NCI-H1436 (cell line): ENCODE results near the gene CCR5AS.
"Not testable (repeated sequence)": the region's sequence is repeated elsewhere in the genome, so short reads cannot be mapped to it uniquely, and the experiment has no call there.

Experiments used
- DNase-seq: peaks from one replicate; lab custom pipeline; 2025; lab: John Stamatoyannopoulos, UW

The CCR5AS gene

GRCh38 chr3:46402902-46403301 lies 4.0 kb downstream of the CCR5AS start:
- not testable (repeated sequence) for DNase-seq

- no peak for DNase-seq
Observed at GRCh38 chr3:46401579-46401978, 5.3 kb downstream of the CCR5AS start.

DNA sequence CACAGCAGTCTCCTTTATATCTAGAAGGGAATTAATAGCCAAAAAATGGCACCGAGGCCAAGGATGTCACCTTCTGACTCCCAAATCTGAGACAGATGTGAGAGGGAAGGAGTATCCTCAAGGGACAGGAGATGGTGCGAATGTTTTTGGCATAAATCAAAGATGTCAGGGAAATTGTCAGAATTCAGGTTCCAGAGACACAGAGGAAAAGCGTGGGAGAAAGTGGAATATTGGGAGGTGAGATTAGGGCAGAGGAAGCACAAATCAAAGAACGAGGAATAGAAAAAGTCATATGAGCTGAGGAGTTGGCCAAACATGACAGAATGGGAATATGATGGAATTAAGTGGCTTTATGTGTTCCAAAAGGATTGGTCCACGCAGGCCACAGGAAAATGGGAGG lies 6.0 kb downstream of the CCR5AS start:
- DNase-seq = no peak

DNA sequence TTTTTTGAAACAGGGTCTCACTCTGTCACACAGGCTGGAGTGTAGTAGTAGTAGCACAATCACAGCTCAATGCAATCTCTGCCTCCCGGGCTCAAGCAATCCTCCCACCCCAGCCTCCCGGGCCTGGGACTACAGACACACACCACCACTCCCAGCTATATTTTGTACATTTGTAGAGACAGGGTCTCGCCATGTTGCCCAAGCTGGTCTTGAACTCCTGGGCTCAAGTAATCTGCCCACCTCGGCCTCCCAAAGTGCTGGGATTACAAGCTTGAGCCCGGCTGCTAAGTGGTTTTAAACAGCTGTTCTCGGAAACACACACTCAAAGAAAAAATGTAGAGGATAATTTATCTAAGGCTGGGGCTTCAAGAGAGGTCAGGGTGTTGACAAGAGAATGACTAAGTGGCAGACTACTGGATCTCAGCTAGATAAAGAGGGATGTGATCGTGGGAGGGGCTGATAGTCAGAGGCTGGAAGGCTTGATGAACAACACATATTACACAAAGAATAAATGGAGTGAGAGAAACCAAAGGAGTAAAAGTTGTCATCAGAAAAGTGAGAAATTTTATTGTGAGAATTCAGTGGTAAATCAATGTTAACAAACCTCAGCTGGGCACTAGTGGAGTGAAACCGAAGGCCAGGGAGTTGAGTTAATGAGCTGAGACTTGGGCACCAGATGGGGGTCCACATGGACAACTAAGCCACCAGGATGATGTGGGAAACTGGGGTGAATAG lies 6.7 kb downstream of the CCR5AS start:
- no peak for DNase-seq

DNA sequence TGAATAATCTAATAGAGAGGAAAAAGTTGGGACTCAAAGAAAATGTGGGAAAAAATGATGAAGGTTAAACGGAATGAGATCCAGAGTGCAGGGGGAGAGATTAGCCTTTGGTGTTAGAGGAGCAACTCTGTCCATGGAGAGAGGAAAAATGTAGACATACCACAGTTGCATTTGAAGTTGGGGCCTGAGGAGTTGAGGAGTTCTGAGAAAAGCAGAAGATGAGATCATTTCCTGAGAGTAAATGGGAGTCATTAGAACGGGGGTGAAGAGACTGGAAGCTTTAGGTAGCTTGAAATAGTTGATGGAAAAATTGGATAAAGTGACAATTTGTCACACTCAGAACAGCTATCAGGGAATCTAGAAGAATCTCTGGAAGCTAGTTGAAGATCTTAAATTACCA lies 7.3 kb downstream of the CCR5AS start:
- DNase-seq = no peak

DNA sequence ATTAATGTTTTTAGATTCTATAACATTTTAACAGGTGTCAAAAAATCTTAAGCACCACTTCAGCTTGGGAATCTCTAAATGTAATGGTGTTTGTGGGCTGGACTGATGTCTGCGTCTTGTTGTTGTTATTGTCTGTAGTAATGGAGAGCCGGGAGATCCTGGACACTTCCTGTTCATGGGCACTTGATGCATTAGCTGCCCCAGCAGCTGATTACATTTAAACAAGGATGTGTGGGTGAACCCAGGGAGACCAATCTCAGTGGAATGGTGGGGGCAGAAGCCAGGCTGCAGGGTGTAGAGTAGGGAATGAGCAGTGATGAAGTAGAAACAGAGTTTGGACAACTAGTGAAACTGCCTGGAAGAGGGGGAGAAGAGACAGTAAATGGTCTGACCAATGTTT lies 7.8 kb downstream of the CCR5AS start:
- no peak for DNase-seq

DNA sequence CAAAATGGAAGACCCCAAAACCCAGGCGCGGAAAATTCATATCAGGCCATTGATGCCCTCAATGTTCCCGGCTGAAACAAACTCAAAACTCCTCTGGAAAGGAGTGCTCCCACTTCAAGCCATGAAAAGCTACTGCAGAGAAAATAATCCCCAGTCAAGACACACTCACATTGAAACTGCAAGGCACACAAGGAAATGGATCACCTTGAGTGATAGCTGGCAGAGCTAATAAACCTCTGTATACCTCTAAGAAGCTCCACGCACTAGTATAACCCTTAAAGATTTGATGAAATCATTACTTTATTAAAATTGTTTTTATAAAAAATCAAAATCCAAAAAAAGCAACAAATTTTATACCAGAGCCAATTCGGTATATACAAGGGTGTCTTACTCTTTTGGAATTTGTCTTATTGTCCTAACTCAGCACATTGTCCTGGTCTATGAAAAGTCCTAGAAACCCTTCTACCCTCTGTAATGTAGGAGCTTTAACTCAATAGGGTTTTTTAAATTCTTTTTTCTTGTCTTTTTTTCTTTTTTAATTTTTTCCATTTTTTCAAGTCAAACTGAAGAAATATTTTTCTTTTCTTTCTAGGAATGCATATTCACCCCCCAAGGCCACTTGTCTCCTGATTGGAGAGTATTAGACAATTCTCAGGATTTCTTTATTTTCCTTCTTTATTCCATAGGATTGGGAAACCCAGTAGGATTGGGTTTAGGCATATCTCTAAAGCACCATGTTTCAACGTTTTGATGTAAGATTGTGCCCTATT lies 8.5 kb downstream of the CCR5AS start:
- DNase-seq = no peak

DNA sequence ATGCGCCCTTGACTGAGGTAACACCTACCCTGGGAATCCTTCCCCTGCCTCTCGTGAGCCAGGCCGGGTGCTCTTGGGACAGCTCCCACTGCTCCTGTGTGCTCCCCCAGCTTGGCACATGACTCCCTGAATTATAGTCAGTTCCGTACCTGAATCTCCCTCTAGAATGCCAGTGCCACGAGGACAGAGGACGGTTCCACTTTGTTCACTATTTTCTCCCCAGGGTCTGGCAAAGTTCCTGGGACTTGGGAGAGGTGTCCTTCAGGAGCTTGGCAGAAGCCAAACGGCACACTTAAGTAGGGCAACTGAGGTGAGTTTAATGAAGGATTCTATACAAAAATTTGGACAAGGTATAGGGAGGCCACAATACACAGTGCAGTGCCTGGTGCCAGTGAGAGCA lies 9.8 kb downstream of the CCR5AS start:
- no peak for DNase-seq

GRCh38 chr3:46395766-46396530 lies 10.9 kb downstream of the CCR5AS start:
- DNase-seq = no peak

DNA sequence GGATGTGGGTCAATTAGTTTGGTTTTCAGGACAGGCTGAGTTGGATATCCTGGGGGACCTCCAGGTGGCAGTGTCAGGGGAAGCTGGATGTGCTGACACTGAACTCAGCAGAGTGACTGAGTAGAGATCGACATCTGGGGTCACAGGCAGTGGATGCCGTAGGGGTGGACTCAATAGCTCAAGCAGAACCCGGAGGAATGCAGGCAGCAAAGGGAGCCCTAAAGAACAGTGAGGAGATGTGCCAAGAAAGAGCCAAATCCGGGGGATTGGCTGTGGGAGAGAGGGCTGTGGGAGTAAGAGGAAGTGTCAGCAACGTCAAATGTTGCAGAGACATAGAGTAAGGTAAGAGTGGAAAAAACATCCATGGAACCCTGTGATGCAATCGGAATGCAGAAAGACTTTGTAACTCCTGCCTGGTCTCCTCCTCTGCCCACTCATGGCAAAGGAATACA lies 11.6 kb downstream of the CCR5AS start:
- DNase-seq = no peak

DNA sequence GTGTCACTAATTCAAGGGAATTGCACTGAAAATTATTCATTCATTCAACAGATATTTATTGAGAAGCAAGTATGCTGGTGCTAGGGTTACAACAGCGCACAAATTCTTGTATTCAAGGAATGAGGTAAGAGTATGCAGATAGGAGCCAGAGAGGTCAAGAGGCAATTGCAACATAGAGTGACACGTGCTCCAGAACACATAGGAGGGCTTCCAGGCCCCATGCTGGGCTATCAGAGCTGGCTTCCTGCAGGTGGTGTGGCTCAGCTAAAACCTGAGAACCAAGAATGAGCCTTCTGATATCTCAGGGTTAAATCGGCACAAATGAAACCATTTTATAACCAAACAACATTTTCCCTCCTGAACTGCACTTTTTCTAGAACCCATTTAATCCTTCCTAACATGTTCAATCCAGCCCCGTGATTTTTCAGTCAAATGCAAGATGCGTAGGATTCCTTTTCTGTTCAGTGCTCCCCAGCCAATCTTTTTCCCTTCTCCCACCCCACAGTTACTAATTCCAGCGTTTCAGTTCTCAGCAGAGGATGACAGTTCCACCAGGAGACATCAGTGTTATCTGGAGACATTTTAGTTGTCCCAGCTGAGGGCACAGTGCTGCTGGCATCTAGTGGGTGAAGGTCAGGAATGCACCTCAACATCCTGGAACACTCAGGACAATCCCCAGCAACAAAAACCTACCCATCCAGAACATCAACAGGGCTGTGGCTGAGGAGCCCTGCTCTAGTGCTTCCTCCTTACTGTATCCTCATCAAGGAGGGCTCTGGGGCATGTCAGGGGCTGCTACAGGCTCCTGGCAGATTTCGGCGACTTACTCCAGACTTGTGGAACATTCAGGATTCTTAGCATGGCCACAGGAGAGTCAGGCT lies 13.1 kb downstream of the CCR5AS start:
- no peak for DNase-seq

GRCh38 chr3:46393011-46393410 lies 13.9 kb downstream of the CCR5AS start:
- DNase-seq = no peak

DNA sequence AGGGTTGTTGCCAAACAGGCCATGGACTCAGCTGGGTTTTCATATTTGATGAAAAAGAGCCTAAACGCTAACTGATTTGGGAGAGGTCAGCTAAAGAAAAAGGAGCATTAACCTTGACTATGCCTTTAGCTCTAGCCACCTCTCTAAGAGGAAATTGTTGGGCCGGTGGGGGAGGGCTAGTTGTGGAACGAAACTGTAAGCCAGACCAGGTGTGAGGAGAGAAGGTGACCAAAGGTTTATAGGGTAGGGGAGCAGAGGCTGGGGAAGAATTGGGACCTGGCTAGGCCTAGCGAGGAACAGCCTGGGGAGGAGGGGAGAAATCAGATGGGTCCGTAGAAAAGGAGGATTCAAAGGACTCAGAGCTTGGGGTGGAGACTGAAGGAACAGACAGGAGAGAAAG lies 15.3 kb downstream of the CCR5AS start:
- not testable (repeated sequence) for DNase-seq

DNA sequence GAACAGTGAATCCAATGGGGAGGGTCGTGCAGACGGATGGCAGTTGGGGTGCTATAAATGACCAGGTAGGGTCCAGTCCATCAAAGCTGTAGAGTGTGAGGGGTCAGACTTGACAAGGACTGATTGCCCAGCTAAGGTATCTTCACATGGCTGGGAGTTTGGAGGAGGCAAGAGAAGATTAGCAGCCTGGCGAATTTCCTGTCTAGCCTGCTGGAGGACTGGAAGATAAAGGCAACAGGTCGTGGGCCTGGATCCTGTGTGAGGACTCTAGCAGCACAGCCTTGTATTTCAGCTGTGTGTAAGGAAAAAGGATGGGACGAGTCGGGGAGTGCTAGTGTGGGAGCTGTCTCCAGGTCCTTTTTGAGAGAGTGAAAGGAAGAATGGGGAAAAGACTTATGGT lies 17.6 kb downstream of the CCR5AS start:
- no peak for DNase-seq

DNA sequence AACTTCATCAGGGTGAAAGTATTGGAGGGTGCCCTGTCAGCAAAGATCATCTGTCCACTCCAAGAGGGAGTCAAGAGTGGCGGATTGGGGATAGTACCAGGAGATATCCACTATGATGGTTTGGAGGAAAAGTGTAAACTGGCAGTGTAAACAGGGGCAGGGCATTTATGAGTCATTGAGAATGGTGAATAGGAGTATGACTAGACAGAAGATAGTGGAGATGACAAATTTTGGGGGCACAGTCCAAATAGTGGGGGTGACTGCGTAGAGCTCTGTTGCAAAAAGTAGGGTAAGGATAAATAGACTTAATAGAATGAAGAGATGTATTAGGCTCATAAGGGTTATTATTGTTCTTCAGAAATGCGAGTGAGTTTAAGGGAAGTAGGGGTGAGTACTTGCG lies 18.0 kb downstream of the CCR5AS start:
- not testable (repeated sequence) for DNase-seq

DNA sequence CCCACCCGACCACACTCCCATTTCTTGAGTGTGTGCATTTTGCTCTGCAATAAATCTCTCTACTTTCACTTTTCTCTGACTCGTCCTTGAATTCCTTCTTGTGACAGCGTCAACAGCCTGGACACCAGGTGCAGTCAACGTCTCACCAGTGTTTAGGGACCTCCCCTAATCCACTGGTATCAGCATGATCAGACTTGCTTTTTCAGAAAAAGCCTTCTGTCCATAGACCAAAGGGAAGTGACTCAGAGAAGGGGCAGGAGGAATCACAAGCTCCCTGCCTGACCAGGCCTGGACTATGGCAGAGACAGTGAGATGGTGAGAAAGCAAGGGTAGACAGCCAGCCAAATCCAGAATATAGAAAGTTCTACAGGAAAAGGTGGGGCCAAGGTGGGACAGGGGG lies 20.7 kb downstream of the CCR5AS start:
- DNase-seq = no peak

DNA sequence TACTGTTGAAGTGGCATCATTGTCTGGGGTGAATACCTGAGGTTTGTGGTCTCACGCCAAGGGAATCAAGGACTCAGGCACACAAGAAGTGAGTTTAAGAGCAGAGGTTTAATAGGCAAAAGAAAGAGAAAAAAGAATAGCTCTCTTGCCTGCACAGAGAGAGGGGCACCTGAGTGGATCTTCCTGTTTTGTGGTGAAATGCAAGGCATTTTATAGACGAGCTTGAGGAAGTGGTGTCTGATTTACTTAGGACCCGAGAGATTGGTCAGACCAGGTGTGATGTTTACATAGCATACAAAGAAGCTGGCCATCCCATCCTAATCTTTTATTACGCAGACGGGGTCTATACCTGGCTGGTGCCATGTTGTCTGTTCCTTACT lies 22.9 kb downstream of the CCR5AS start:
- no peak for DNase-seq

DNA sequence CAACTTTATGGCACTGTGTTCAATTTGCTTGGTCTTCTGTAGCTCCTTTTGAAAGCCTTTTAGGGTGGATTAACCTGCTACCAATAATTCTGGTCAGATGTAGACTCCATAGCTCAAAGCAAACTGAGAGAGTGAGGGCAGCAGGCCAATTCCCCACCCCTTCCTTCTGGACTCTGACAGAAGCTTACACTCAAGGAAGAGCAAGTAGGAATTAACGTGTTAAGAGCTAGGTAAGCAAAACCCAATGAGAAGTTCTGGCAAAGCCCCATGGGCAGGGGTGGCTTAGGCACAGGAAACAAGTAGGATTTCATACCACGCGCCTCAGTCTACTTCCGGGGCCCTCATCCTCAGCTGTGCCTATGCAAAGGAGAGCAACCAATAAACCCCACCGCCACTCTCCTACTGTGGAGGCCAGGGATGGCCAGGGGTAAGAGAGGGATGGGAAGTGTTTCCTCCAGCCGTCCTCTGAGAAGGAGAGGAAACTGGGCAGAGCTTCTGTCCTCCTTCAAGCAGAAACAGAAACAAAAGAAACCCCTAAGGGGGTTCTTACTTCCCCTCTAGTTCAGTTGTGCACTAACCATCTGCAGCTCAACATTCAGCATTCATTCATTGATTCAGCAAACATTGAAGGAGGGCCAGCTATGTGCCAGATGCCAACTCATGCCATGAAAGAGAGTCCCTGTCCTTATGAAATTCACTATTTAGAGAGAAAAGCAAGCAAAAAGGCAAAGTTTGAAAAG lies 23.5 kb downstream of the CCR5AS start:
- DNase-seq = no peak

GRCh38 chr3:46381625-46382024 lies 25.2 kb downstream of the CCR5AS start:
- no peak for DNase-seq

- DNase-seq = no peak
Observed at GRCh38 chr3:46380471-46381221, 26.2 kb downstream of the CCR5AS start.
